Stimulated activated CD8-positive, alpha-beta memory T cell treated with anti-CD3 and anti-CD28 coated beads, Interleukin-15, amount 100 ng/mL, for 4 hours (primary cell): ENCODE measurements around the gene PPM1H.
"Not testable (repeated sequence)": the region's sequence is repeated elsewhere in the genome, so short reads cannot be mapped to it uniquely, and the experiment has no call there.

Experiments
- DNase-seq, 2 donors: peaks; one replicate each; pipeline ENCODE4 v3.0.0-alpha.2; 2020; ENCODE audit warnings: low read depth in 2 of 2

Gene PPM1H

GRCh38 chr12:62770381-62770780 lies 164.6 kb downstream of the PPM1H start:
- DNase-seq, result no peak

- DNase-seq, result no peak
Measured at GRCh38 chr12:62769076-62769619, 165.8 kb downstream of the PPM1H start.

GRCh38 chr12:62767946-62768345 lies 167.0 kb downstream of the PPM1H start:
- no peak for DNase-seq

GRCh38 chr12:62767496-62767895 lies 167.5 kb downstream of the PPM1H start:
- DNase-seq, result no peak

DNA sequence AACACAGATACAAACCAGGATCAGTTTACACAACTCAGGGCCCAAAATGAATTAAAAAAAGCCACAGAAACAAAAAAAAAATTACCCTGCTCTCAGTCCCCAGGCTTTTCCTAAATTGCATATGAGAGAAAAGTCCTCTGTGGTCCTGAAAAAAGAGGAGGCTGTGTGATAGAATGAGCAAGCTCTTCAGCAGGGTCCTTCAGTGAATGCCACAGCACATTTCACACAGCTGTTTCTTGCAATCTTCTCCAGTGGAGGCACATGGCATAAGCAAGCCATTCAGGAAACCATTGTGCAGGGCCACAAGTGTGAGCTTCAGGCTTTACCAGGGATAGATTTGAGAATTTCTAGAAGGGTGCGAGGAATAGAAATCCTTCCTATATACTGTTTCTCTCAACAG lies 168.5 kb downstream of the PPM1H start:
- no peak for DNase-seq

GRCh38 chr12:62763861-62764645 lies 170.9 kb downstream of the PPM1H start:
- no peak for DNase-seq

- no peak for DNase-seq
Measured at GRCh38 chr12:62763312-62763711, 171.6 kb downstream of the PPM1H start.

DNA sequence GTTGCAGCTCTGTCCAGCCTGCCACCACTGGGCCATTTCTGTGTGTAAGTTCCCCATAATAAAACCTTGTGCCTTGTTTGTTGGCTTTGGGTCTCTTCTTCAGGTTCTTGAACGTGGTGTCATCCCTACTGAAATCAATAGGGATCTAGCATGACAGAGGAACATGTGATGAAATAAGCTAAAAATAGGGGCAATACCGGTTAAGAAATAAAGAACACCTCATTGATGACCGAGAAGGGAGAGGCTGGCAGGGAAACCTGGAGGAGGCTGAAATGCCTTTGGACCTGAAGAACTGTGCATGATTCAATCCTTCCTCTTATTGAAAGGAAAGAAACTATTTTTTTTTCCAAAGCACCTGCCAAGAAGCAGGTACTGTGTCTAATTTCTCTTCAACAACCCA lies 172.3 kb downstream of the PPM1H start:
- DNase-seq, result no peak

GRCh38 chr12:62761658-62762057 lies 173.3 kb downstream of the PPM1H start:
- no peak for DNase-seq

- no peak for DNase-seq
Measured at GRCh38 chr12:62760779-62761178, 174.2 kb downstream of the PPM1H start.

- DNase-seq, result not testable (repeated sequence)
Measured at GRCh38 chr12:62760341-62760740, 174.6 kb downstream of the PPM1H start.

DNA sequence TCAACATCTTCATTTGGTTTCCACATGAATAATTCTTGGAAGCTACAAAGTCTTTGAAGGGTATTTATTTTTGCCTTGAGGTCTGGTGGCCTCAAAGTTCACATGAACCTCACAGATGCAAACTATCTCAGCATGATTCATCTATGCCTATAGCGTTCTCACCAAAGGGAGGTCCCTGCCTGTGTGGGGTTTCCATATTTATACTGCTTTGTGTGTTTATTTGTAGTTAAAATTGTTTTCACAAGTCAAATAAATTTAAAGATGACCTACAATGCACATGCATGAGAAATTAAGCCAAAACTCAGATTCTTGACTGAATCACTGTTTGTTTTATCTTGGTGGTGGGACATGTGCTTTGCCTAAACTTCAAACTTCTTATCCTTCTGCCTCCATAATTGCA lies 176.7 kb downstream of the PPM1H start:
- no peak for DNase-seq

GRCh38 chr12:62757048-62757447 lies 177.9 kb downstream of the PPM1H start:
- DNase-seq, result no peak

DNA sequence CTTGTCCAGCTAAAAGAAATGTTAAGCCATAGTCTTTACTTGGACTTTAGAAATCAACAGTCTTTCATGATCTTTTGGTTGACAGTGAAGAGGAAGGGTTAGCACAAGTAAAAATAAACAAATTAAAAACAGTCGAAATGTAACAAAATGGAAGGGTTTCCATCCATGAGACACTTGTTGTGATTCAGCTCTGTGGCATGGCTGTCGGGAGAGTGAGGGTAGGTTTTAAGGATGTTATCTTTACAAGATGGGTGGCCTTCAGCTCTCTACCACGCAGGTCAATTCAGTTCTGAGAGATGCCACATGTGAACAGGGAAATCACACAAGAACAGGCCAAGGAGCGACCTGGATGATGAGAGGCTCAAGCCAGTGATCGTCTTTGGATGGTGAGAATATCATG lies 180.2 kb downstream of the PPM1H start:
- DNase-seq, result no peak

- no peak for DNase-seq
Measured at GRCh38 chr12:62751810-62752155, 183.2 kb downstream of the PPM1H start.

DNA sequence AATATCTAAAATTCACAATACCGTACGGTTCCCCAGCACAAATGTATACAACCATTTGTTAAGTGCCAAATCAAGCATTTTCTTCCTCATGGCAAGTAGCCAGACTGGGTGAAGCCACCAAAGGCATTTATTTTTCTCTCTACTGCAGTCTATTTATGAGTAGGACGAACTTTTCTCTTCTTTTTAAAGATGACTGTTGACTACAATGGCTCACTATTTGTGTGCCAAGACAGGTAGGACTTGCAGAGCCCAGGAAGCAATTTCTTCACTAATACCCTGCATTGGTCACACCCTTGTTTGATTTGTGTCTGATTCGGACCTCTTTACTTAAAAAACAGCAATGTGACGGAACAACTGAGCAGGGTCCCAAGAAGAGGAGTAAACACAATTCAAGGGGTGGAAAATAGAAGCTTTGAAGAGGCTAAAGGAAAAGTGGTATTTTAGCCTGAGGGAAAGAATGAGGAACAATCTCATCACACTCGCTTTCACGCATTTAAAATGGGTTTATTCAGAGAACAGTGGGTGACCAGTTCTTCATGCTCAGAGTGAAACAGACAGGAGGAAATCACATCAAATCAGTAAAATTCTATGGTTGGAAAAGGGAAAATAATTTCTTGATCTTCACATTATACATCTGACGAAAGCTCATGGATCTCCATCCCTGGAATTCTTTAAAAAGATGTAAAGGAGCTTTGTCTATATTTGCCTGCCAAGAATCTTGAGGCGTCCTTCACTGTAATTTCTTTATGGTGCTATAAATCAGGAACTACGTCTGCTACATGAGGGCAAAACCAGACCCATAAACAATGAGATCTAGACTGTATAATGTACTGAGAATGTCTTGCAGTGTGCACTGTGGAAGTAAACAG lies 183.8 kb downstream of the PPM1H start:
- DNase-seq, result no peak

- DNase-seq, result no peak
Measured at GRCh38 chr12:62749586-62749985, 185.4 kb downstream of the PPM1H start.

GRCh38 chr12:62748941-62749468 lies 185.9 kb downstream of the PPM1H start:
- no peak for DNase-seq

DNA sequence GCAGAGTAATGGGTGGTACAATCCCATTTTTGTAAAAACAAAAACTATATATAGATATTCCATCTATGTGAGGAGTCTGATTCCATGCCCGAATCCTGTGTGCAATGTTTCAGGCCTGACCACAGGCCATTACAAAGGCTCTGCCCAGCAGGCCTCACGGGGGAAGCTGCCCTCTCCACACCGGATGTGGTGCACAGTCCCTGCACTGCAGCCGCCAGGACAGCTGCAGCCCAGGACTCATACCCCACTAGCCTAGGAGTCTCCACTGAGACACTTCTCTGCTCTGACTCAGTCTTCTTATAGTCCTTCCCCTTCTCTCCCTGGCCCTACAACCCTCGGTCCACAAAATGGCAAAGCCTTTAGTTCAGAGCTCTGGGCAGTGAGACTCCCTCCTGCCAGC lies 190.4 kb downstream of the PPM1H start:
- no peak for DNase-seq

DNA sequence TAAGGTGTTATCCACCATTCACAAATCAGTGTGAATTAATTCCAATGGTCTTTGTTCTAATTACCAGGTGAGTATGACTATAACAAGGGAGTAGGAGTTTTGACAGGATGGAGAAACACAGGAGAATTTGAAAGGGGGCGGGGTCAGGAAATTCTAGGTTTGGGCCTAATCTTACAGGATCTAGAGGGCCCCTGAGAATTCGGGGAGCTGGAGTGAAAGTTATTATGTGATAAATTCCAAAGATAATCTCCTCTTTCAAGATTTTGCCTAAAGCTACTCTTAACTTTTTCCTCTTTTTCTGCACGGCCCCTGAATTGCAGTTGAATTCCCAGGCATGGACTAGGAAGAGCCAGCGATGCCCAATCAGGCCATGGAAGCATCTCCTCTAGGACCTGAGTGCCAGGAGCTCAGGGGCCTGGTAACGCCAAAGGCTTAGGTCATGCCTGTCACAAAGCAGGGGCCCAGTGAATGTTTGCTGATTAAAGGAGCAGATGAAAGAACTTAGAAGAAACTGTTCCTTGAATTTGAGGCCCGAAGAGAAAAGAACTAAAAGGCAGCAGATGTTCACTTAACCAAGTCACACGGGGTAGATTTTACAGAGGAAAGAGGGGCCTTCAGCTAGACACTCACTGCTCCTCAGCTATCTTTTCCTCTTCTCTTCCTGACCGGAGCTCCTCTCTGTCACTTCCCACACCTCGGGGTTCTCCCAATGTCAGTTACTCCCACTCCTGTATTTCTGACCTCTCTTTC lies 195.5 kb downstream of the PPM1H start:
- DNase-seq, result no peak

- no peak for DNase-seq
Measured at GRCh38 chr12:62738616-62739015, 196.3 kb downstream of the PPM1H start.

DNA sequence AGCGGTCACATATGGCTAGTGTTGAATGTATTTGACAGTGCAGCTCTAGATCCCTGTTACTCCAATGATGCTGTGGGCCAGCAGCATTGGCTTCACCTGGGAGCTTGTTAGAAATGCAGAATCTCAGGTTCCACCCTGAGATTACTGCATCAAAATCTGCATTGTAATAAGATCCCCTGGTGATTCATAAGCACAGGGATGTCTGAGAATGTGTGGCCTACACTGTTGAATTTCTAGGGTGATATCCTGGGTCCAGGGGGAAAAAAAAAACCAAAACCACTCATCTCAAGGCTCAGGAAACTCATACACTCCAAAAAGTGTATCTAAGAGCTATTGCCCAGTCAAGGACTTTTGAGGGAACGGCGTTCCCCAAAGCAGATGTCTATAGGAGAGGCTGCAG lies 196.8 kb downstream of the PPM1H start:
- DNase-seq, result no peak
